ENCODE data around the gene ARHGAP22.

DNA sequence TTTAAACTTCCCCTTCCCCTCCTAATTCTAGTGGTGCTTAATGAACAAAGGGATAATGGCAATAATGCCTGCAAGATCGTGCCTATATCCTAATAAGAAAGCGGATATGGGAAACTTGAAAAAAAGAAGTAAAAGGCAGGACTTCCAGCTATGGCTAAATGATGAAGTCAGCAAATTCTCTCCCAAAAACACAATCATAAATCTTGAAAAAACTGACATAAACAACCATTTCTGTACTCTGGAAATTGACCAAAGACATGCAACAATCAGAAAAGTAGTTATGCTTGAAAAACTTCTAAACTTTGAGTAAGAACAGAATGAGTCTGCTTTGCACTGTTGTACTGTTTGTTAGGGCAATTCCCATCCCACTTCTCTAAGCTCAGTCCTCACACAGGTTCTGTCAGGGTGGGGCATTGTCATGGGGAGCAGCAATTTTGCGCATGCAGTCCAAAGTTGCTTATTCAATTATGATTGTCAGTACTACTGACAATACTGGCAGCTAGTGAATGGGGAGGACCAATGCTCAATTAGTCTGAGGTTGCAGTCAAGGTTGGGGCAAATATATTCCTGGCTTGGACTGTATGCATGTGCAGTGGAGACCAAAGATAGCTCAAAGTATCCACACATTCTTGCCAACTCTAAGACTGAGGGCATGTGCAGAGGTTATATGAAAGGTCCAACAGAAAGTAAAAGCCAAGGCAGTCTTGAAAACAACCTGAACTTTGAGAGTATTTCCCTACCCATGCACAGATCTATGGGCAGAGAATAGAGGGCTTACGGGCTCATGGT lies 34.1 kb upstream of the ARHGAP22 start:
- TF ChIP-seq, protein P1, sequence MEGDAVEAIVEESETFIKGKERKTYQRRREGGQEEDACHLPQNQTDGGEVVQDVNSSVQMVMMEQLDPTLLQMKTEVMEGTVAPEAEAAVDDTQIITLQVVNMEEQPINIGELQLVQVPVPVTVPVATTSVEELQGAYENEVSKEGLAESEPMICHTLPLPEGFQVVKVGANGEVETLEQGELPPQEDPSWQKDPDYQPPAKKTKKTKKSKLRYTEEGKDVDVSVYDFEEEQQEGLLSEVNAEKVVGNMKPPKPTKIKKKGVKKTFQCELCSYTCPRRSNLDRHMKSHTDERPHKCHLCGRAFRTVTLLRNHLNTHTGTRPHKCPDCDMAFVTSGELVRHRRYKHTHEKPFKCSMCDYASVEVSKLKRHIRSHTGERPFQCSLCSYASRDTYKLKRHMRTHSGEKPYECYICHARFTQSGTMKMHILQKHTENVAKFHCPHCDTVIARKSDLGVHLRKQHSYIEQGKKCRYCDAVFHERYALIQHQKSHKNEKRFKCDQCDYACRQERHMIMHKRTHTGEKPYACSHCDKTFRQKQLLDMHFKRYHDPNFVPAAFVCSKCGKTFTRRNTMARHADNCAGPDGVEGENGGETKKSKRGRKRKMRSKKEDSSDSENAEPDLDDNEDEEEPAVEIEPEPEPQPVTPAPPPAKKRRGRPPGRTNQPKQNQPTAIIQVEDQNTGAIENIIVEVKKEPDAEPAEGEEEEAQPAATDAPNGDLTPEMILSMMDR (IDR thresholded peaks at IDR 0.05): no peak
- no peak for TF ChIP-seq POLR2A (IDR thresholded peaks at IDR 0.05)

All from vagina (tissue), 2 donors.